Measurements from ENCODE around the gene ANAPC1.
"Not testable (repeated sequence)": the region's sequence is repeated elsewhere in the genome, so short reads cannot be mapped to it uniquely, and the experiment has no call there.

The ANAPC1 gene, protein sequence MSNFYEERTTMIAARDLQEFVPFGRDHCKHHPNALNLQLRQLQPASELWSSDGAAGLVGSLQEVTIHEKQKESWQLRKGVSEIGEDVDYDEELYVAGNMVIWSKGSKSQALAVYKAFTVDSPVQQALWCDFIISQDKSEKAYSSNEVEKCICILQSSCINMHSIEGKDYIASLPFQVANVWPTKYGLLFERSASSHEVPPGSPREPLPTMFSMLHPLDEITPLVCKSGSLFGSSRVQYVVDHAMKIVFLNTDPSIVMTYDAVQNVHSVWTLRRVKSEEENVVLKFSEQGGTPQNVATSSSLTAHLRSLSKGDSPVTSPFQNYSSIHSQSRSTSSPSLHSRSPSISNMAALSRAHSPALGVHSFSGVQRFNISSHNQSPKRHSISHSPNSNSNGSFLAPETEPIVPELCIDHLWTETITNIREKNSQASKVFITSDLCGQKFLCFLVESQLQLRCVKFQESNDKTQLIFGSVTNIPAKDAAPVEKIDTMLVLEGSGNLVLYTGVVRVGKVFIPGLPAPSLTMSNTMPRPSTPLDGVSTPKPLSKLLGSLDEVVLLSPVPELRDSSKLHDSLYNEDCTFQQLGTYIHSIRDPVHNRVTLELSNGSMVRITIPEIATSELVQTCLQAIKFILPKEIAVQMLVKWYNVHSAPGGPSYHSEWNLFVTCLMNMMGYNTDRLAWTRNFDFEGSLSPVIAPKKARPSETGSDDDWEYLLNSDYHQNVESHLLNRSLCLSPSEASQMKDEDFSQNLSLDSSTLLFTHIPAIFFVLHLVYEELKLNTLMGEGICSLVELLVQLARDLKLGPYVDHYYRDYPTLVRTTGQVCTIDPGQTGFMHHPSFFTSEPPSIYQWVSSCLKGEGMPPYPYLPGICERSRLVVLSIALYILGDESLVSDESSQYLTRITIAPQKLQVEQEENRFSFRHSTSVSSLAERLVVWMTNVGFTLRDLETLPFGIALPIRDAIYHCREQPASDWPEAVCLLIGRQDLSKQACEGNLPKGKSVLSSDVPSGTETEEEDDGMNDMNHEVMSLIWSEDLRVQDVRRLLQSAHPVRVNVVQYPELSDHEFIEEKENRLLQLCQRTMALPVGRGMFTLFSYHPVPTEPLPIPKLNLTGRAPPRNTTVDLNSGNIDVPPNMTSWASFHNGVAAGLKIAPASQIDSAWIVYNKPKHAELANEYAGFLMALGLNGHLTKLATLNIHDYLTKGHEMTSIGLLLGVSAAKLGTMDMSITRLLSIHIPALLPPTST (N-terminal part only)

GRCh38 chr2:111883661-111884591, at the start of gene ANAPC1:
TSS of gene ANAPC1 (minus strand) at chr2:111884193. CDS start at chr2:111880825, 3,368 bp downstream.
- peak; percentile 68 for DNase-seq

GRCh38 chr2:111932841-111933291, 48.9 kb upstream of the ANAPC1 start:
- no peak for DNase-seq

- DNase-seq: no peak
Observed at GRCh38 chr2:111930875-111931274, 46.9 kb upstream of the ANAPC1 start.

GRCh38 chr2:111930409-111930808, 46.4 kb upstream of the ANAPC1 start:
- no peak for DNase-seq

GRCh38 chr2:111927723-111928122, 43.7 kb upstream of the ANAPC1 start:
- no peak for DNase-seq

- no peak for DNase-seq
Observed at GRCh38 chr2:111924617-111925107, 40.7 kb upstream of the ANAPC1 start.

GRCh38 chr2:111923276-111923804, 39.3 kb upstream of the ANAPC1 start:
- no peak for DNase-seq

DNA sequence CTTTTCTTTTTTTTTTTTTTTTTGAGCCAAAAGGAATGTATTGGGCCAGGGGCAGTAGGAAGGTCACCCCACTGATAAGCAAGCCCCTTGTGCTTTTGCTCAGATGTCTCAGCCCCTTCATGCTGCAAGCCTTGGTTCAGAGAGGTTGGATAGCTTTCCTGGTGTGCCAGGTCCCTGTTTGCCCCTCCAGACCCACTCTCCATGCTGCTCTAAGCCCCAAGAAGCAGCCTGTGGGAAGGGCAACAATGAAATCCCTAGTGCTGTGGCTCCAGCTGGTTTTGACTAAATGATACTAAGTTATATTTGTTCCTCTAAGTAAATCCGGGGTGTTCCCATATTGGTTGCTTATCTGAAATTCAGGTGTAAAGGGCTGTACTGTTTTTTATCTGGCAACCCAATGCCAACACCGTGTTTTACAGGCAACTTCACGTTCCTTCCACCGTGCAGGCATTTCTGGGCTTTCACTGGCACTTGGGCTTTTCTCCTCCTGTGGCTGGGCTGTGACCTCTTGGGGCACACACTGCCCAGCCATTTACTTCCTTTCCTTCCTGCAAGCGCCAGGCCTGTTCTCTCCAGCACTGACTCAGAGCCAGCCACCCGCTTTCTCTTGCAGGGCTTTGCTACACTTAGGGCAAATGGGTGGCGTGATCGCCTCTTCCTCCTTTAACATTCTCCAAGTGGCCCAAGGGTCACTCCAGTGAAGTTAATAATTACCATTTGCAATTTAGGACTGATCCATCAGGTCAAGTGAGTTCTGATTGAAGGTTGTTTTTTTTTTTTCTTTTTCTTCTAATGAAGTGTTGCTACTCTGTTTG, 36.0 kb upstream of the ANAPC1 start:
- no peak for DNase-seq

DNA sequence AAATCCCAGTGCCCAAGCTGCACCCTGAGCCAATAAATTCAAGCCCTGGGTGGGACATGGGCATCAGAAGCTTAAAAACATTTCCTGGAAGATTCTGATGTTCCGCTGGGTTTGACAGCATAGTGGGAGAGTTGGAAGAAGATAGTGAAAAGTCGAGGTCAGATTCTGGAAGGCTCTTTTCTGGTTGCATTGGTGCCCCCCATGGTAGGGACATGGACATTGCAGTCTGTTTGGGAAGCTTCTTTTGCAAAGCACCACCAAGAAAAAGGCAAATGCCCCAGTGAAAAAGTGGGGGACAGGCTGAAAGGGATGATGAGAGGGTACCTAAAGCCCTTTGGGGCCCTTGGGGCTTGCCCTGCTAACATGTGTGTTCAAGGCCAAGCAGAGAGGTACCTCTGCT, 35.4 kb upstream of the ANAPC1 start:
- no peak for DNase-seq

DNA sequence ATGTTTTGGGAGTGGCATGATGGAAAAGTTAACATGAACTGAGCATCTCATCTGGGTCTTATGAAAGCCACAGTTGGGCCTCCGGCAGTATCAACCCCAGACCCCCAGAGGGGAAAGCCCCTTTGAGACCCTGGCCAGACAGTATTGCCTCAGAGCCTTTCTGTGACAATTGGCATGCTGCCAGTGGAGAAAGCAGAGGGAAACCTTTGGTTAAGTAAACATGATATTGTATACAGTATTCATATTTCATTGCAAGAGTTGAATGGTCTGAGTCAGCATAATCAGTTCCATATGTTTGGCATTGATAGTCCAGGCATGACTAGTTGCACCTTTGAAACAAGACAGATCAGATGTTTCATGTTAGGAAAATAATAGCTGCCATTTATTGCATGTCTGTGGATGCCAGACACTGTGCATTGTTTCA, 34.4 kb upstream of the ANAPC1 start:
- DNase-seq: no peak

- DNase-seq: no peak
Observed at GRCh38 chr2:111917106-111917505, 33.1 kb upstream of the ANAPC1 start.

GRCh38 chr2:111912547-111912946, 28.6 kb upstream of the ANAPC1 start:
- DNase-seq: no peak

DNA sequence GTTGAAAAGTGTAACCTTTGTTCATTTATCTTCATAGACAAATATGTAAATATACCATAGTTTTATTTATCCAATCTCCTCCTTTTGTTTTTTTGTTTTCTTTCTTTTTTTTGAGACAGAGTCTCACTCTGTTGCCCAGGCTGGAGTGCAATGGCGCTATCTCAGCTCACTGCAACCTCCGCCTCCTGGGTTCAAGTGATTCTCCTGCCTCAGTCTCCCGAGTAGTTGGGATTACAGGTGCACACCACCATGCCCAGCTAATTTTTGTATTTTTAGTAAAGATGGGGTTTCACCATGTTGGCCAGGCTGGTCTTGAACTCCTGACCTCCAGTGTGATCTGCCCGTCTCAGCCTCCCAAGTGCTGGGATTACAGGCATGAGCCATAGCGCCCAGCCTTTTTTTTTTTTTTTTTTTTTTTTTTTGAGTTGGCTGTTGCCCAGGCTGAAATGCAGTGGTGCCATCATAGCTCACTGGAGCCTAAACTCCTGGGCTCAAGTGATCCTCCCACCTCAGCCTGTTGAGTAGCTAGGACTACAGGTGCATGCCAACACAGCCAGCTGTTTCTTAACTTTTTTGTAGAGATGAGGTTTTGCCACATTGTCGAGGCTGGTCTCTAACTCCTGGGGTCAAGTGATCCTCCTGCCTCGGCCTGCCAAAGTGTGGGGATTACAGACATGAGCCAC, 27.4 kb upstream of the ANAPC1 start:
- DNase-seq: not testable (repeated sequence)

DNA sequence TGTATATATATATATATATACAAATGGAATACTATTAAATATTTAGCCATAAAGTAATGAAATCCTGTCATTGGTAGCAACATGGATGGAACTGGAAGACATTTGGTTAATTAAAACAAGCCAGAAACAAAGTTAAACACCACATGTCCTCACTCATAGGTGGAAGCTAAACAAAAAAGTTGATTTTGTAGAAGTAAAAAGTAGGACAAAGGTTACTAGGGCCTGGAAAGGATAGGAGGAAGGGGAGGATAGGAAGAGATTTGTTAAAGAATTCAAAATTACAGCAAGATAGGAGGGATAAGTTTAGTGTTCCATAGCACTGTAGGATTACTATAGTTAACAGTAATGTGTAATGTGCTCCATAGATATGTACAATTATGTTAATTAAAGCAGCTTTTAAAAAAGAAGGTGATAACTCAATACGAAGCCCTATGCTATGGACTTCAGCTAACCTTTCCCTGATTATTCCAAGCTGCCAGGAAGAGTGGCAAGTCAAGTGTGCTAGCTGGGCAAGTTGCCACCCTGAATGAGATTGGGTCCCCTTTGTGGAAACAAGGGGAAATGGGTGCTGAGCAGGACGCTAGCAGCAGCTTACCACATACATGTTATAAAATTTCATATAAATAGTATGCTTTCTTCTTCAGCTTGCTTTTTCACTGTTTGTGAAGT, 26.8 kb upstream of the ANAPC1 start:
- DNase-seq: peak; percentile 25

DNA sequence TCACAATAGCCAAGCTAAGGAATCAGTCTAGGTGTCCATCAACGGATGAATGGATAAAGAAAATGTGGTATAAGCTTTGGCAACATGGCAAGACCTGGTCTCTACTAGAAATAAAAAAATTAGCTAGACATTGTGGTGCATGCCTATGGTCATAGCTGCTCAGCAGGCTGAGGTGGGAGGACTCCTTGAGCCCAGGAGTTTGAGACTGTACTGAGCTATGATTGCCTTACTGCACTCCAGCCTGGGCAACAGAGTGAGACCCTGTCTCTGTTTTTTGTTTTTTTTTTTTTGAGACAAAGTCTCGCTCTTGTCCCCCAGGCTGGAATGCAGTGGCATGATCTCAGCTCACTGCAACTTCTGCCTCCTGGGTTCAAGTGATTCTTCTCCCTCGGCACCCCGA, 26.0 kb upstream of the ANAPC1 start:
- not testable (repeated sequence) for DNase-seq

DNA sequence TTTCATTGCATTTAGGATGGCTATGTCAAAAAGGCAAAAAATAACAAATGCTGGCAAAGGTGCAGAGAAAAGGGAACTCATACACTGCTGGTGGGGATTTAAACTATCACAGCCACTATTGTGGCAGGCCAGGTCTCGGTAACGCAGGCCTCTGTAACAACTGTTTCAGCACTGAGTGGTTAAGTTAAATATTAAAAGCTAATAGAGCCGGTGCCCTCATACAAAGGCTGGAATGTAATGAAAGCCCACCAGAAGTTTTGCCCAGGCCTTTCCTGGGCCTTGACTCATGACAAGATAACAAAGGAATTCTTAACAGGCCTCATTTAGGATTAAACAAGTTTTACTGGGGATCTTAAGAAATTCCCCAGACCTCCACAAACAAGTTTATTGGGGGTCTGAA, 25.1 kb upstream of the ANAPC1 start:
- no peak for DNase-seq

DNA sequence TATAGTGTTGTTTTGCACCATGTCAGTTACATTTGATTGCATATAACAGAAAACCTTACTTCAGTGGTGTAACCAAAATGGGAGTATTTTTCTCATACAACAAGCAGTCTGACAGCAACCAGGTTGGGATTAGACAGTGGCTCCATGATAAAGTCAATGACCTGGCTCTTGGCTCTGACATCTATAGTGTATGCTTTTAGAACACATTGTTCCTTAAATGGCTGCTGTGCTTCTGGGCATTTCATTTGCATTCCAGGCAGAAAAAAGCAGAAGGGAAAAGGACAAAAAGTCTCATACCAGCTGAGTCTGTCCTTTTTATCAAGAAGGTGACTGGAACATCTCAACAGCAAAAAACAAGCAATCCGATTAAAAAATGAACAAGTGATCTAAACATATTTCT, 24.6 kb upstream of the ANAPC1 start:
- no peak for DNase-seq

- no peak for DNase-seq
Observed at GRCh38 chr2:111905990-111906735, 22.2 kb upstream of the ANAPC1 start.

GRCh38 chr2:111905475-111905869, 21.5 kb upstream of the ANAPC1 start:
- not testable (repeated sequence) for DNase-seq

Measured in NCI-H1092 treated with DMSO at 0.1 percent for 48 hours (cell line).